Gastroesophageal sphincter (tissue), 3 donors: ENCODE measurements around the gene TCF7L1.

ENCODE experiments used
- POLR2AphosphoS5 ChIP-seq: sonication (generic); formaldehyde crosslinking; IDR thresholded peaks from one replicate; pipeline ENCODE4 v1.6.1; 2017; ENCODE audit warnings: antibody characterized with exemption
- TF ChIP-seq, protein P1 (sequence below), 4 experiments: fragments of 200-600 bp in 2 of 4; fragments of 450-650 bp in 2 of 4; sonication (generic) in 1 of 4; IDR thresholded peaks; one replicate each; pipeline ENCODE4 v1.5.1; 2017 to 2019; ENCODE audit warnings: antibody characterized with exemption in 4 of 4, mild to moderate bottlenecking in 2 of 4, moderate library complexity in 2 of 4

DNA sequence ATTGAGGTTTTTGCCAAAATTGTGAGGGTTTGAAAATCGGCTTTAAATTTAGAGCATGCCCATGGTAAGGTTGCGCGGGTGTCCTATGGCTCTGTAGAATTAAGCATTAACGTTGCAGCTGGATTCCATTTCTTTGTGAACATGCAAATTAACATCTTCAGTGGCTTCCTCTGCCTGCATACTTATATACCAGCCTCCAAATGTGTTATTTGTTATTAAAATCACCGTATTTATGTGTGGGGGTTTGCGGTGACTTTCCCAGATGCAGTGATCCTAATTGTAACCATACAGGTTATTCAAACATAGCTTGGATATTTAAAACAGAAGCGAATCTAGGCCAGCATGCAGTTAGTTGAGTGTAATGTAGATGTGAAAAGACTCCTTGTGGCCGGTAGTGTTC lies 114.4 kb downstream of the TCF7L1 start:
- TF ChIP-seq, protein P1, sequence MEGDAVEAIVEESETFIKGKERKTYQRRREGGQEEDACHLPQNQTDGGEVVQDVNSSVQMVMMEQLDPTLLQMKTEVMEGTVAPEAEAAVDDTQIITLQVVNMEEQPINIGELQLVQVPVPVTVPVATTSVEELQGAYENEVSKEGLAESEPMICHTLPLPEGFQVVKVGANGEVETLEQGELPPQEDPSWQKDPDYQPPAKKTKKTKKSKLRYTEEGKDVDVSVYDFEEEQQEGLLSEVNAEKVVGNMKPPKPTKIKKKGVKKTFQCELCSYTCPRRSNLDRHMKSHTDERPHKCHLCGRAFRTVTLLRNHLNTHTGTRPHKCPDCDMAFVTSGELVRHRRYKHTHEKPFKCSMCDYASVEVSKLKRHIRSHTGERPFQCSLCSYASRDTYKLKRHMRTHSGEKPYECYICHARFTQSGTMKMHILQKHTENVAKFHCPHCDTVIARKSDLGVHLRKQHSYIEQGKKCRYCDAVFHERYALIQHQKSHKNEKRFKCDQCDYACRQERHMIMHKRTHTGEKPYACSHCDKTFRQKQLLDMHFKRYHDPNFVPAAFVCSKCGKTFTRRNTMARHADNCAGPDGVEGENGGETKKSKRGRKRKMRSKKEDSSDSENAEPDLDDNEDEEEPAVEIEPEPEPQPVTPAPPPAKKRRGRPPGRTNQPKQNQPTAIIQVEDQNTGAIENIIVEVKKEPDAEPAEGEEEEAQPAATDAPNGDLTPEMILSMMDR (IDR thresholded peaks at IDR 0.05): no peak
- no peak for TF ChIP-seq POLR2AphosphoS5
